GM18867 (cell line): ENCODE results near the gene IKZF3.

Experiments
- ATAC-seq: cut with Tn5 transposase; IDR thresholded peaks from one replicate; pipeline ENCODE4 v1.9.1; 2021; ENCODE audit warnings: mild to moderate bottlenecking, moderate library complexity; ENCODE audit not compliant: unreplicated experiment

Gene IKZF3

GRCh38 chr17:39818358-39819000 is 45.6 kb downstream of the IKZF3 start:
- ATAC-seq = no peak

- ATAC-seq = no peak
Observed at GRCh38 chr17:39816272-39816671, 47.8 kb downstream of the IKZF3 start.

GRCh38 chr17:39814497-39814896 is 49.6 kb downstream of the IKZF3 start:
- ATAC-seq = no peak

- no peak for ATAC-seq
Observed at GRCh38 chr17:39813631-39814030, 50.5 kb downstream of the IKZF3 start.

- ATAC-seq = no peak
Observed at GRCh38 chr17:39812466-39812865, 51.6 kb downstream of the IKZF3 start.

GRCh38 chr17:39810939-39811728 is 53.0 kb downstream of the IKZF3 start:
- ATAC-seq = no peak

GRCh38 chr17:39809221-39809620 is 54.9 kb downstream of the IKZF3 start:
- ATAC-seq = no peak

- no peak for ATAC-seq
Observed at GRCh38 chr17:39808409-39808997, 55.6 kb downstream of the IKZF3 start.

- no peak for ATAC-seq
Observed at GRCh38 chr17:39804839-39805238, 59.3 kb downstream of the IKZF3 start.

- ATAC-seq = no peak
Observed at GRCh38 chr17:39801055-39801454, 63.1 kb downstream of the IKZF3 start.

- ATAC-seq = no peak
Observed at GRCh38 chr17:39800540-39800939, 63.6 kb downstream of the IKZF3 start.

GRCh38 chr17:39799395-39799794 is 64.7 kb downstream of the IKZF3 start:
- ATAC-seq = no peak

GRCh38 chr17:39794249-39794970 is 69.7 kb downstream of the IKZF3 start:
- peak; percentile 83 for ATAC-seq

- ATAC-seq = no peak
Observed at GRCh38 chr17:39793301-39793872, 70.7 kb downstream of the IKZF3 start.

- no peak for ATAC-seq
Observed at GRCh38 chr17:39792526-39793221, 71.4 kb downstream of the IKZF3 start.

GRCh38 chr17:39791111-39791992 is 72.8 kb downstream of the IKZF3 start:
- ATAC-seq = no peak

GRCh38 chr17:39787743-39788484 is 76.2 kb downstream of the IKZF3 start:
- ATAC-seq = no peak

- ATAC-seq = no peak
Observed at GRCh38 chr17:39787041-39787440, 77.1 kb downstream of the IKZF3 start.

GRCh38 chr17:39782980-39783379 is 81.1 kb downstream of the IKZF3 start:
- ATAC-seq = no peak
